Kidney capillary endothelial cell (primary cell): ENCODE measurements around the gene DCTN3.
A peak's percentile ranks its signal among the peaks of the same experiment; 100 is the strongest.

ENCODE experiments used
- DNase-seq: peaks from one replicate; pipeline ENCODE4 v3.0.0-alpha.2; 2018; ENCODE audit warnings: low spot score

The DCTN3 gene

DNA sequence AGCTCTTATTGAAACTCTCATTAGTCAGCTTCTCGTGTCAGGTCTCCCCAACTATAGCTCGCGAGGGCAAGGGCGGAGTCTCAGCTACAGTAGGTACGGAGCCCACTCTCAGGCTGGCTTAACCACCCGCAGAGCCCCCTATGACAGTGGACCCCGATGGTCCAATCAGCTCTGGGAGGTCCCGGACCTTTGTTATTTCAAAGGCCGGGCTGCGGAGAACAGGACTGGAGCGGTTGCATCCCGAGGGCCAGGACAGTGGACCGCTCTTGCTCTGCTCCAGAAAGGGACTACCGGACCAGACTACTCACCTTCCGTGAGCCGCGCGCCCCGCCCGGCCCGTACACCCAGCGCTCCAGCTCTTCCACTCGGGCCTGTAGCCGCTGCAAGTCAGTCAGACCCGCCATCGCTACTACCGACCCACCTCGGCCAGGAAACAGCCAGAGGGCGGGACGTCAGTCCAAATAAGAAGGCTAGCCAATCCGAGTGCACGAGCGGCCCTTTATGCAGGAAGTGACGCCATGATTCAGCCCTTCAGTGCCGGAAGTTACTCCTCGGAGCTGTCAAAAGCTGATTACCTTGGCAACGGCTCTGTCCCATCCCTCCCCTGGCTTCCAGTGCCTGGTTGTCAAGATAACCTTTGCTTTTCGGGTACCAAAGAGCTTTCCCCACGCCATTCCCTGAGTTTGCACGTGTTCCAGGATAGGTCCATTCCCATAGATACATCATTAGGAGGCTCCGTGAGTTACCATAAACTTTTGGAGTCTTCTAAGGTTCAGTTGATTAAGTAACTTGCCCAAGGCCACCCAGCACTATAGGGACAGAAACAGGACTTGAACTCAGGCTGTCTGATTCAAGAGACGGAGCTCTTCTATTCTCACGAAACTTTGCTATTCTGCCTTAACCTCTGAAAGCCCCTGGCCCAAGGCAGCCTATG lies at the start of gene DCTN3:
DCTN3 (minus strand) TSS at position 435 of the 934 bp plus-strand sequence; CDS start at position 404, 31 bp downstream.
- DNase-seq, result peak; percentile 97

- DNase-seq, result peak; percentile 89
These were observed 45.3 kb upstream of the DCTN3 start for GRCh38 chr9:34665381-34666250.

DNA sequence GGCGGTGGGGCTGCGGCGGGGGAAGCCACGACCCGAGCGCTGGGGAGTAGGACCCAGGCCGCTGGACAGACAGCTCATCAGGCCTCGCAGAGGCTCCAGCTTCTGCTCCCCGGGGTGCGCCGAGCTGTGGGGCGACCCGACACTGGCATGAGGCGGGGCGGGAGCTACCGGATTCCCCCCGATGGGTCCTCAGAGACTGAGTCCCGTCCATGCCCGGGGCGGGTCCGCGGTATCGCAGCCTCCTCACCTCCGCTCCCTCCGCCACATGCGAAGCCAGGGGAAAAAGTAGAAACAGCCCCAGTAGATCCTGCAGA lies 44.7 kb upstream of the DCTN3 start:
- no peak for DNase-seq

GRCh38 chr9:34664281-34665066 lies 44.2 kb upstream of the DCTN3 start:
- DNase-seq, result peak; percentile 72

DNA sequence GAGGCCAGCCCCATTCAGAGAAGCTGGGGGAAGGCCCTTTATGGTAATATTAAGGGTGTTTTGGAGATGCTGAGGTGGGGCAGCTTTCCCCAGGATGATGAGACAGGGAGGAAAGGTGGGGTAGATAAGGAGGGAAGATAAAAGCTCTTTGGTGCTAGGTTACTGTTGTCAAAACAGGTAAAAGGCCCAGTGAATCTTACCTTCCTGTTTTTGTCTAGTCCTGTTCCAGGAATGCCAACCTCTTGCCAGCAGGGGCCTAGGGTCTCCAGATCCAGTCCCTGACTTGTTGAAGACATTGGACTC lies 43.0 kb upstream of the DCTN3 start:
- DNase-seq, result no peak

- no peak for DNase-seq
These were observed 42.4 kb upstream of the DCTN3 start, which contains the start of gene CCL27 for GRCh38 chr9:34662526-34663302. Gene CCL27, minus strand, starts transcription at chr9:34662657. Its CDS starts 24 bp downstream, at chr9:34662633.

DNA sequence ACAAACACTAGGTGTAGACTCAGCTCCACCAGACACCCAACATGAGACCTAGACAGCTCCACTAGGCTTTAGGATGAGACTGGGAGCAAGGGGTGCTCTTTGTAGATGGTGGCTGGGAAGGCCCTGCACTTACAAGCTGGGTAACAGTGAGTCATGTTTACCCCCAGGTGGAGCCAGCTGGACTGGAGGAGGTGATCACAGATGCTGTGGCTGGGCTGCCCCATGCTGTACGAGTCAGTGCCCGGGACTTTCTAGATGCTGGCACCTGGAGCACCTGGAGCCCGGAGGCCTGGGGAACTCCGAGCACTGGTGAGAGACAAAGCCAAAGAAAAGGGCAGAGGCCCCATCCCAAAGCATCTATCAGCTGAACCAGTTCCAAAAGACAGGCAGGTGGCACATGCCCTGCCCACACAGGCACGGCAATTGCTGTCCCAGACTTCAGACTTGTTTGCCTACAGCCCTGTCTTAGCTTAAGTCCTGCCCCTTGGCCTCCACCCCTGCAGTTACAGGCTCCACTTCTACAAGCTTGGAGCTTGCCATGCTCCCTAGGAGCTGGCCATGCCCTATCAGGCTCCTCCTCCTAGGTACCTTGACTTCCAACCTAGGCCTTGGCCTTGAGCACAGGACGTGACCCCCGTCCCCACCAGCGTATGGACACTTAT lies 39.4 kb upstream of the DCTN3 start:
- no peak for DNase-seq

DNA sequence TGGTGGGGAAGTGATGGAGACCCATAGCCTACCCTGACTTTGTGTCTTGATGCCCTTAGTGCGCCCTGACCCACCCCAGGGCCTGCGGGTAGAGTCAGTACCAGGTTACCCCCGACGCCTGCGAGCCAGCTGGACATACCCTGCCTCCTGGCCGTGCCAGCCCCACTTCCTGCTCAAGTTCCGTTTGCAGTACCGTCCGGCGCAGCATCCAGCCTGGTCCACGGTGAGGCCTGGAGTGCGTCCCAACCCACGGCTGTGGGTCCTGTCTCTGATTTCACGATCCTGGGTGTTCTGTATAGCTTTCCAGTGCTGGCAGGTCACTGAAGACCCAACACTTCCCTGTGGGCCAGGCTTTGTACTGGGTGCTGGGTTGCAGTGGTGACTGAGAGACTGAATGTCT lies 38.2 kb upstream of the DCTN3 start:
- DNase-seq, result no peak

DNA sequence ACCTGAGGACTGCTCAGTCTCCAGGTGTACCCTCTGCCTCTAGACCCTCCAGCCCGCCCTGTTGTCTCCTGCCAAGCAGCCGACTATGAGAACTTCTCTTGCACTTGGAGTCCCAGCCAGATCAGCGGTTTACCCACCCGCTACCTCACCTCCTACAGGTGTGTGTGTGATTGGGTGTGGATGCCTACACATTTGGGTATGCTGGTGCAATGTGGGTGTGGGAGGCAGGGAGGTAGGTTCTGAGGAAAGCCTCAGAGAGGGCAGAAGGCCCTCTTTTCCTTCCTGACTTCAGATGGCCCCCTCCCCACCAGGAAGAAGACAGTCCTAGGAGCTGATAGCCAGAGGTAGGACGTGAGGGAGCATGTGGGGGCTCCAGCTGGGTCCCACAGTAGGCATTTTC lies 36.7 kb upstream of the DCTN3 start:
- DNase-seq, result no peak

DNA sequence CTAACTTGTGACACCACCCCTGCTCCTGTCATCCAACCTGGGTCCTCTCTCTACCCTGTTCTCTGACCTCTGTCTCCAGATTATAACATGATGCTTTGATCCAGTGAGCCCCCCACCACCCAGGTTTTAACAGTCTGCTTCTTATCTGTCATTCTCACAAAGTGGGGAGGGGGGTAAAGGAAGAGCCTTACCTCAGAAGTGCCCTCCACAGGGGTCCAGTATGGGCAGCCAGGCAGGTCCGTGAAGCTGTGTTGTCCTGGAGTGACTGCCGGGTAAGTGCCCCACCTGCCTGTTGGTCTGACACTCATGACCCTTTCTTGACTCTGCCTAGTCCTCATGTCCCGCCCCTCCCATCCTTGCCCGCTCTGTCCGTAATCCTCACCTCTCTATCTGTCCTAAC lies 35.1 kb upstream of the DCTN3 start:
- no peak for DNase-seq

DNA sequence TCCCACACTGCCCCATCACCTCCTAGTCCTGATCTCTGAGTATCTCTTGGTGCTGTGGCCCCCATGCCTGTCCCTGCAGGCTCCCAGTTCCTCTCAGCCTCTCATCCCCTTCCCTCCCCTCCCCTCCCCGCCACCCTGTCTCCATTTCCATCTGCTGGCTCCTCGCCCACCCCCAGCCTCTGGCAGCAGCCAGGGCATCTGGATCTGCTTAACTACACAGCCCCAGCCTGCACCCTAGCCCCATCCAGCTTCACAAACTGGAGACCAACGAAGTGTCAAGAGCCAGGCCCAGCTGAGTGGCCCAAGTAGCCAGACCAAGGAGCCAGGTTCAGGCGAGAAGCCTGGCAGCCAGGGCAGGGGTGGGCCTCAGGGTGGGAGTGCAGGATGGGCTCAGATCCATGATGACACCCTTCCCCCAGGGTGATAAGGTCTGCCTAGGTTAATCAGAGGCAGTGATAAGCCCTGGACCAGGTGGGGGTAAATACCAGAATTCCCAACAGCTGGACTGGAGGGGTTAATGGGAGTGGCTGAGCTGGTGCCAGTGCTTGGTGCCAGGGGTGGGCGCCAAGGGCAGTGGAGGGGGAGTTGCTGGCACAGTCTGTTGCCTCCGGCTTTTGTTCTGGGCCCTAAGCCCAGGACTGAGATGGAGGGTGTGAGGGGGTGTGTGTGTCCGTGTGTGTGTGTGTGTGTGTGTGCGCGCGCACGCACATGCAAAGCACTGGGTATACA lies 34.2 kb upstream of the DCTN3 start:
- no peak for DNase-seq

- DNase-seq, result no peak
These were observed 33.1 kb upstream of the DCTN3 start for GRCh38 chr9:34653151-34654072.

DNA sequence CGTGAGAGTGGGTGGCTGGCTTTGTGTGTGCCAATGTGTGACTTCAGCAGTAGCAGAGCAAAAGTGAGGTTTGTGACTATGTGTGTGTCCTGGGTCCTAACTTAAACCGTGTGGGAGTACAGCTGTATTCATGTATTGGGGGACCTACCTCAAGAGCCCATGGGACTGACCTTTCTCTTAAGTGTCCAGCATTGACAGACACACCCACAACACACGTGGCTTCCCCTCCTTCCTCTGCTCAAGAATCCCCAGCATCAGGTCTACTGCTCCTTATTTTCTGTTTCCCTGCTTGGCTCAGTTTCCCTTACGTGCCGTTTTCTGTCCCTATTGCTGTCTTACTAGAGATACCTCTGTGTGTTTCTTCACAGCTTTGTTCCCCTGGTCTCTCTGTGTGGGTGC lies 32.3 kb upstream of the DCTN3 start:
- no peak for DNase-seq

DNA sequence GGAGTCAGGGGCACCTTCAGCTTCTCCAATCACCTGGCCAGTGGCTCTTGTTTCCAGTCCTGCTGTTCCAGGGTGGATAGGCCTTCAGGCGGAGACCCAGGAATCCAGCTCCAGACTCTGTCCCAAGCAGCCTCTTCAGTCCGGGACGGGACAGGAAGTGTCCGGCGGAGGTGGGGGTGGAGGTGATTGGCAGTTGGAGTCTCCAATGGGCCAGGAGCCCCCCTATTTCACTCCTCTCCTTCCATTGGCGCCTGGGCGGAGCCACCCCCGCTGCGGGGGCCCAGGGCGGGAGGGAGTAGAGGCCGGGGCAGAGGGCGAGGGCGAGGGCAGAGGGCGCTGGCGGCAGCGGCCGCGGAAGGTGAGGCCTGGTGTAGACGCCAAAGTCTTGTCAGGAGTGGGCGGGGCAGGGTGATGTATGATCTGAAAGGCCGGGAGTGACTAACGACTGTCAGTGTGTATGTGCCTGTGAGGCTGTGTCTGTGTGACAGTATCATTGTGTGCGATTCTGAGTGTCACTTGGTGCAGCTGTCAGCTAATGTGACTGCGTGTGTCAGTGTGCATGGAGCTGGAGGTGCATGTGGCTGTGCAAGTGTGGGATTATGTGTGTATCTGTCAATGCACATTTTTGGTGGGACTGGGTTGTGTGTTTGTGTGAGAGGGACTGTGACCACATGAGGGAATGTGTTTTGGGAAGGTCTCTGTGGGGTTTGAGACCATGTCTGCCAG lies 31.7 kb upstream of the DCTN3 start, which contains the start of gene IL11RA:
IL11RA (plus strand) TSS at position 310 of the 726 bp plus-strand sequence. CDS start 3,033 bp downstream, outside the sequence.
- peak; percentile 87 for DNase-seq

DNA sequence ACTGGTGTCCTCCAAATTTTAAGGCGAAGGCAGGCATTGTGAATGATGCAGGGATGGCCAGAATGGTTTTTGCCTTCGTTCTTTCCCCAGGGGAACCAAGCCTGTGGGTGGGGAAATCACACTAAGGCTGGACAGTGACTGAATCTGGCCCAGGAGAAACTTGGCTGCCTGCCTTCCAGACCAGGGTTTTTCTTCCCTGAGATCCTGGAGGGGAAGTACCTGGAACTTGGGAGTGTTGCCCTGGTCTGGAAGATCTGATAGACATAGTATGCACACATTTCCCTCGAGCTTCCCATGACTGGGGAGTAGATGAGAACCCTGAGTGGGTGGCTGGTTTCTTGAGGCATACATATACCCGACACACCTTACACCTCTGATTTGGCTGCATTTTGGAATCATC lies 31.0 kb upstream of the DCTN3 start:
- DNase-seq, result no peak

GRCh38 chr9:34650816-34651215 lies 30.5 kb upstream of the DCTN3 start:
- DNase-seq, result no peak

DNA sequence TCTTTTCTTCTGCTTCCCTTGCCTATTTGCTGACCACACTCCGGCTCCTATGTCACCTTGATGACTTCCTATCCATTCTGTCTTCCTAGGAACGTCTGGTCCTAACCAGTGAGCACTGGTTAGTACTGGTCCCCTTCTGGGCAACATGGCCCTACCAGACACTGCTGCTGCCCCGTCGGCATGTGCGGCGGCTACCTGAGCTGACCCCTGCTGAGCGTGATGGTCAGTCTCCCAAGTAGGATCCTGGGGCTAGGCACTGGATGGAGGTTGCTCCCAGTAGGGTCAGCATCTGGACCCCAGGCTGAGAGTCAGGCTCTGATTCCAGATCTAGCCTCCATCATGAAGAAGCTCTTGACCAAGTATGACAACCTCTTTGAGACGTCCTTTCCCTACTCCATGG lies 28.4 kb upstream of the DCTN3 start:
- no peak for DNase-seq

- DNase-seq, result no peak
These were observed 27.4 kb upstream of the DCTN3 start for GRCh38 chr9:34647651-34648050.

DNA sequence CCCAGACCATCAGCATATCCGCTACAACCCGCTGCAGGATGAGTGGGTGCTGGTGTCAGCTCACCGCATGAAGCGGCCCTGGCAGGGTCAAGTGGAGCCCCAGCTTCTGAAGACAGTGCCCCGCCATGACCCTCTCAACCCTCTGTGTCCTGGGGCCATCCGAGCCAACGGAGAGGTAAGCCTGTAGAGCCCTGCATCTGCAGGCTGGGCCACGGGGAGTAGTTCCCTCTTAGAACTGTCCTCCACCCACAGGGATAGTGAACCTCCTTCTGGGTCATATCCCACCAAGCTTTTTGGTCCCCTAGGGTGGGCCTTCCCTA lies 26.7 kb upstream of the DCTN3 start:
- DNase-seq, result no peak
